ENCODE results near the gene OLIG1. TPM values are rescaled to one million over a fixed set of nuclear protein-coding genes. Genes with fewer than 3 reads are reported as not detected.

The OLIG1 gene
- total RNA-seq, 1 donor from 2014 or later = not detected

DNA sequence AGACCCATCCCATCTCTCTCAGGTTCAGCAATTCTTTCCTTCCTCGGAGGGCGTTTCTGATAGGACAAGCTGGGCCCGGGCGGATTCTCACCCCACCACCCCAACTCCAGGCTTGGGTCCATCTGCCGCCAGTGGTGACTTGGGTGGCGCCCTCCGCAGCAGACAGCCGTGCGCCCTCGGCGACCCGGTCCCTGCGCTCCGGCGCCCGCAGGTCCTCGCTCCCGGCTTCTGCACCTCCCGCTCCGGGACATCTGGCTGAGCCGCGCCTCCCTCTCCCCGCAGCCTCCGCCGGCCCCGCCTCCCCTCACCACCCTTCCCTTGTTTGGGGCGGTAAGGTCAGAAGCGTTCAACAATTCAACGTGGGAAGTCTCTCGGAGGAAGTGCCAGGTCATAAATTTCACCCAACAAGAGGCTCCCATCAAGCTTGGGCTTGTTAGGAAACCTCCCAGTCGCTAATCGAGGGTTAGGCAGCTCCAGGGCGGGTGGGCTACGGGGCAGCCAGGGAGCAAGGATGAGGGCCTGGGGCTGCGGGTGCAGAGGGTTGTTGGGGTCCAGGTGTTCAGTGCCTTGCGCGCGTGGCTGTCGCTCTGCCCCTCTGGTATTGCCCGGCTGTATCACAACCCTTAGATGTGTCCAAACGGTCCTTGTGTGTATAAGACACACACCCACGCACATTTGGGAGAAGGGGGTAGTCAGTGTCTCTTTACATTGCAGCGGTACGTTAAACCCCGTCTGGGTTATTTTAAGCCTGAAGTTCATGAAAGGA is 39.8 kb downstream of the OLIG1 start:
- Histone ChIP-seq H3K27ac (no peak overlapping the region), H4K20me1 (ENCODE audit: low read depth) (peaks cover 50% of the 10 kb centered on the region), H3F3A (ENCODE audit: low read depth) (peaks cover 35% of the 10 kb centered on the region), H2AFZ (replicated peaks) (no peak overlapping the region), H3K9me3 (ENCODE audit: low read depth) (no peaks in the 10 kb centered on the region), H3K36me3 (no peaks in the 10 kb centered on the region), H3K9ac (no peak overlapping the region), H3K79me2 (ENCODE audit: low read depth) (no peaks in the 10 kb centered on the region), H3K4me2 (peak overlapping the region; percentile 82), H3K4me3 (peak overlapping the region; percentile 41), H3K27me3 (peaks cover 91% of the 10 kb centered on the region), H3K4me1 (peaks cover 36% of the 10 kb centered on the region)
- peaks cover 67% of the 10 kb centered on the region for H3K27me3 Mint-ChIP-seq (ENCODE audit: insufficient read depth, low read depth)
- peak overlapping the region; percentile 44 for H3K4me3 Mint-ChIP-seq
- no peak overlapping the region for H3K27ac Mint-ChIP-seq
- peaks cover 43% of the 10 kb centered on the region for H3K4me1 Mint-ChIP-seq
- H3K9me3 Mint-ChIP-seq = peaks cover 25% of the 10 kb centered on the region
- DNase-seq (ENCODE audit: low spot score) = peak; percentile 70
- H3K36me3 Mint-ChIP-seq = peaks cover 5% of the 10 kb centered on the region
- TF ChIP-seq EZH2phosphoT487 (IDR thresholded peaks at IDR 0.05) (peak; percentile 54), EZH2 (IDR thresholded peaks at IDR 0.05) (peak; percentile 53)
- TF ChIP-seq, protein P1, sequence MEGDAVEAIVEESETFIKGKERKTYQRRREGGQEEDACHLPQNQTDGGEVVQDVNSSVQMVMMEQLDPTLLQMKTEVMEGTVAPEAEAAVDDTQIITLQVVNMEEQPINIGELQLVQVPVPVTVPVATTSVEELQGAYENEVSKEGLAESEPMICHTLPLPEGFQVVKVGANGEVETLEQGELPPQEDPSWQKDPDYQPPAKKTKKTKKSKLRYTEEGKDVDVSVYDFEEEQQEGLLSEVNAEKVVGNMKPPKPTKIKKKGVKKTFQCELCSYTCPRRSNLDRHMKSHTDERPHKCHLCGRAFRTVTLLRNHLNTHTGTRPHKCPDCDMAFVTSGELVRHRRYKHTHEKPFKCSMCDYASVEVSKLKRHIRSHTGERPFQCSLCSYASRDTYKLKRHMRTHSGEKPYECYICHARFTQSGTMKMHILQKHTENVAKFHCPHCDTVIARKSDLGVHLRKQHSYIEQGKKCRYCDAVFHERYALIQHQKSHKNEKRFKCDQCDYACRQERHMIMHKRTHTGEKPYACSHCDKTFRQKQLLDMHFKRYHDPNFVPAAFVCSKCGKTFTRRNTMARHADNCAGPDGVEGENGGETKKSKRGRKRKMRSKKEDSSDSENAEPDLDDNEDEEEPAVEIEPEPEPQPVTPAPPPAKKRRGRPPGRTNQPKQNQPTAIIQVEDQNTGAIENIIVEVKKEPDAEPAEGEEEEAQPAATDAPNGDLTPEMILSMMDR (IDR thresholded peaks at IDR 0.05) = no peak

DNA sequence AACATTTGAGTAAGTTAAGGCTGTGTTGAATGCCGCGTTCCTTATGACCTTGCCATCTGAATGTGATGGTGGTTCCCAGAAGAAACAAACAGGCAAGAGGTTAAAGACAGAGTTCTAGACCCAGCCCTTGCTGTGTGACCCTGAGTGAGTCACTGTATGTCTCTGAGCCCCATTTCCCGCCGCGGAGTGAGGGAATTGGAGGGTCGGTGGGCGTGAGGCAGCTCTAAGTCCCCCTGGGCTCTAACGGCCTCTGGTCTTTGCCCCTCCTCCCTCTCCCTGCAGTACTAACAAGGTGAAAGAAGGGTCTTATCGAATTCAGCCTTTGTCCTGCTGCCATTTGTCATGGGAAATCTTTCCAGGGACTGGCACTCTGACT is 40.4 kb downstream of the OLIG1 start:
- Histone ChIP-seq H3K36me3 (no peaks in the 10 kb centered on the region), H3K79me2 (ENCODE audit: low read depth) (no peaks in the 10 kb centered on the region), H3K4me2 (no peak overlapping the region), H3K9me3 (ENCODE audit: low read depth) (no peaks in the 10 kb centered on the region), H3K4me1 (peaks cover 36% of the 10 kb centered on the region), H3K27ac (no peak overlapping the region), H3F3A (ENCODE audit: low read depth) (peaks cover 35% of the 10 kb centered on the region), H3K27me3 (peaks cover 91% of the 10 kb centered on the region), H3K4me3 (no peak overlapping the region), H4K20me1 (ENCODE audit: low read depth) (peaks cover 54% of the 10 kb centered on the region), H3K9ac (no peak overlapping the region), H2AFZ (replicated peaks) (no peak overlapping the region)
- H3K27me3 Mint-ChIP-seq (ENCODE audit: insufficient read depth, low read depth) = peaks cover 70% of the 10 kb centered on the region
- H3K4me1 Mint-ChIP-seq = peaks cover 44% of the 10 kb centered on the region
- no peak for DNase-seq (ENCODE audit: low spot score)
- H3K4me3 Mint-ChIP-seq = peak overlapping the region; percentile 57
- peak overlapping the region; percentile 35 for H3K27ac Mint-ChIP-seq
- peaks cover 1% of the 10 kb centered on the region for H3K36me3 Mint-ChIP-seq
- H3K9me3 Mint-ChIP-seq = peaks cover 19% of the 10 kb centered on the region
- TF ChIP-seq EZH2phosphoT487 (IDR thresholded peaks at IDR 0.05) = peak; percentile 5
- TF ChIP-seq, protein P1 (IDR thresholded peaks at IDR 0.05) = no peak

DNA sequence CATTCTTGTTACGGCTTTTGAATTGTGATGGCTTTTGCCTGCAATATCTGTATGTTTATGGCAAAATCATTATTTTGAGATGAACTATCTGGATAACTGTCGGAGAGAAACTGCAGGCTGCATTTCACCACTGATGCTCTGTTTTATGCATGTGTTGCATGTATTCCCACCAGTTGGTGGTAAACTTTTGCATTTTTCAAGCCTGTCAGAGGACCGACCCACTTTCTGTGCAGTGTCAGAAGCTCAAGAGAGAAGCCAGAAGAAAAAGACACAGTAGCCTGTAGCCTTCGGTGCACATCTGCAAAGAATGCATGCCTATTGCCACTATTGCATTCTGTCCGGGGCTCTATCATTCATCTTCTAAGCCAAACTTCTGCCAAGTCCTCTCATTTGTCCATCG is 41.6 kb downstream of the OLIG1 start:
- peaks cover 1% of the 10 kb centered on the region for H3K36me3 Mint-ChIP-seq
- no peak overlapping the region for H3K27ac ChIP-seq

More for the DNA sequence above, 41.6 kb downstream of the OLIG1 start:
- Histone ChIP-seq H3K4me2 (no peak overlapping the region), H3F3A (ENCODE audit: low read depth) (peaks cover 35% of the 10 kb centered on the region), H3K79me2 (ENCODE audit: low read depth) (no peaks in the 10 kb centered on the region), H4K20me1 (ENCODE audit: low read depth) (peaks cover 58% of the 10 kb centered on the region), H3K9ac (no peak overlapping the region), H3K27me3 (peaks cover 93% of the 10 kb centered on the region), H3K4me3 (no peak overlapping the region), H3K4me1 (peaks cover 36% of the 10 kb centered on the region), H3K9me3 (ENCODE audit: low read depth) (no peaks in the 10 kb centered on the region), H2AFZ (replicated peaks) (no peak overlapping the region), H3K36me3 (no peaks in the 10 kb centered on the region)
- no peak for DNase-seq (ENCODE audit: low spot score)
- no peak overlapping the region for H3K27ac Mint-ChIP-seq
- H3K27me3 Mint-ChIP-seq (ENCODE audit: insufficient read depth, low read depth) = peaks cover 74% of the 10 kb centered on the region
- H3K9me3 Mint-ChIP-seq = peaks cover 15% of the 10 kb centered on the region
- H3K4me3 Mint-ChIP-seq = no peak overlapping the region
- TF ChIP-seq, protein P1 (IDR thresholded peaks at IDR 0.05) = no peak
- TF ChIP-seq EZH2phosphoT487 (IDR thresholded peaks at IDR 0.05) = no peak
- no peak for TF ChIP-seq EZH2 (IDR thresholded peaks at IDR 0.05)
- peaks cover 55% of the 10 kb centered on the region for H3K4me1 Mint-ChIP-seq
